WTC11 (cell line): ENCODE measurements around the gene KLHL29.

Experiments used
- CBFB ChIP-seq: sonication (generic); formaldehyde crosslinking; IDR thresholded peaks from 2 replicates; pipeline ENCODE4 v1.8.1; 2022; ENCODE audit warnings: mild to moderate bottlenecking, low read depth, missing genetic modification reagents
- CTCF ChIP-seq: fragments of 200-600 bp; IDR thresholded peaks from 2 replicates; pipeline ENCODE4 v1.8.0; 2022; ENCODE audit warnings: antibody characterized with exemption
- GABPB1 ChIP-seq: sonication (generic); formaldehyde crosslinking; IDR thresholded peaks from 2 replicates; pipeline ENCODE4 v1.8.1; 2023; ENCODE audit warnings: mild to moderate bottlenecking, missing genetic modification reagents
- HMGA2 ChIP-seq: fragments of 250-450 bp; sonication (Bioruptor Pico); IDR thresholded peaks from 2 replicates; pipeline ENCODE4 v1.4.0; 2021; ENCODE audit warnings: mild to moderate bottlenecking, moderate library complexity
- NFATC4 ChIP-seq: fragments of 250-450 bp; sonication (Bioruptor Pico); IDR thresholded peaks from 2 replicates; pipeline ENCODE4 v1.9.0; 2021; ENCODE audit warnings: mild to moderate bottlenecking

DNA sequence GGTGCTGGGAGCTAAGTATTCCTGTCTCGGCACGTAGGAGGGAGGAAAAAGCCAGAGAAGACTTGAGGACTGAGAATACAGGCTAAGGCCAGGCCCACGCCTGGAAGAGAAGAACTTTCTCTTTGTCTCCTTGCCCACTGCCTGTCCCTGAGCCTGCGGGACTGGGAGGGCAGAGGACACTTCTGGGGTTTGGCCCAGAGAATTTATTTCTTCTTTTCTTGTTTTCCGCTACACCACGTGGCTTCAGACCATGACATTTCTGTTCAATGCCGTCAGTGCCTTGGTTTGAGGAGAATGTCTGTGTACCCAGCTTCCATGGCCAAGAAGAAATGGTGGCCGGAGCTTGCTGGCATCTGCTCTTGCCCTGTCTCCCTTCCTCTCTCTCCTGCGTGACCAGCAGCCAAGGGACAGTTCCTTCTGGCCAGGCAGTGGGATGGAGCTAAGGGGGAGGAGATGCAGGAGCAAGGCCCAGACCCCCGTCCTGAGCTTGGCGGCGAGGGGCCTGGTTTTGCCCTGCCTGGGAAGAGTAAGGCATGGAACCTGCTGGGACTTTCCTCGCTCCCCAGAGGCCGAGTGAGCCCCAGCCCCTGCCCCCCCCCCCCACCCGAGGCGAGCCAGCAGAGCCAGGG lies 140.3 kb downstream of the KLHL29 start:
- TF ChIP-seq CTCF (no peak), NFATC4 (no peak), GABPB1 (no peak), CBFB (CRISPR knock-in tag) (no peak), HMGA2 (no peak)
